Testis (tissue), 2 donors: ENCODE results near the gene CCDC201.

ENCODE experiments used
- POLR2A ChIP-seq: fragments of 450-650 bp; IDR thresholded peaks from one replicate; pipeline ENCODE4 v1.6.1; 2017; ENCODE audit warnings: antibody characterized with exemption, mild to moderate bottlenecking, moderate library complexity
- TF ChIP-seq, protein P1 (sequence below), 3 experiments: fragments of 450-650 bp in 2 of 3; fragments of 200-600 bp in 1 of 3; sonication (generic) in 1 of 3; IDR thresholded peaks; one replicate each; pipeline ENCODE4 v1.5.1; 2016 to 2019; ENCODE audit warnings: antibody characterized with exemption in 3 of 3, mild to moderate bottlenecking in 2 of 3, moderate library complexity in 1 of 3

DNA sequence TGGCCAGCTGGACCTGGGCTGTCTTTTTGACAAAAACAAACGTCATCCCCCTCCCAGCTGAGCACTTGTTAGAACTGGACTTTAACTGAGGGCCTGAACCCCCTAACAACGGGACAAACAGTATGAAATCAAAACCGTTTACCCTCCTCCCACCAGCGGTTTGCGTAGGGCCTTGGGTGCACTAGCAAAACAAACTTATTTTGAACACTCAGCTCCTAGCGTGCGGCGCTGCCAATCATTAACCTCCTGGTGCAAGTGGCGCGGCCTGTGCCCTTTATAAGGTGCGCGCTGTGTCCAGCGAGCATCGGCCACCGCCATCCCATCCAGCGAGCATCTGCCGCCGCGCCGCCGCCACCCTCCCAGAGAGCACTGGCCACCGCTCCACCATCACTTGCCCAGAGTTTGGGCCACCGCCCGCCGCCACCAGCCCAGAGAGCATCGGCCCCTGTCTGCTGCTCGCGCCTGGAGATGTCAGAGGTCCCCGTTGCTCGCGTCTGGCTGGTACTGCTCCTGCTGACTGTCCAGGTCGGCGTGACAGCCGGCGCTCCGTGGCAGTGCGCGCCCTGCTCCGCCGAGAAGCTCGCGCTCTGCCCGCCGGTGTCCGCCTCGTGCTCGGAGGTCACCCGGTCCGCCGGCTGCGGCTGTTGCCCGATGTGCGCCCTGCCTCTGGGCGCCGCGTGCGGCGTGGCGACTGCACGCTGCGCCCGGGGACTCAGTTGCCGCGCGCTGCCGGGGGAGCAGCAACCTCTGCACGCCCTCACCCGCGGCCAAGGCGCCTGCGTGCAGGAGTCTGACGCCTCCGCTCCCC is 15.5 kb upstream of the CCDC201 start, which contains the start of gene IGFBP1:
- TF ChIP-seq, protein P1, sequence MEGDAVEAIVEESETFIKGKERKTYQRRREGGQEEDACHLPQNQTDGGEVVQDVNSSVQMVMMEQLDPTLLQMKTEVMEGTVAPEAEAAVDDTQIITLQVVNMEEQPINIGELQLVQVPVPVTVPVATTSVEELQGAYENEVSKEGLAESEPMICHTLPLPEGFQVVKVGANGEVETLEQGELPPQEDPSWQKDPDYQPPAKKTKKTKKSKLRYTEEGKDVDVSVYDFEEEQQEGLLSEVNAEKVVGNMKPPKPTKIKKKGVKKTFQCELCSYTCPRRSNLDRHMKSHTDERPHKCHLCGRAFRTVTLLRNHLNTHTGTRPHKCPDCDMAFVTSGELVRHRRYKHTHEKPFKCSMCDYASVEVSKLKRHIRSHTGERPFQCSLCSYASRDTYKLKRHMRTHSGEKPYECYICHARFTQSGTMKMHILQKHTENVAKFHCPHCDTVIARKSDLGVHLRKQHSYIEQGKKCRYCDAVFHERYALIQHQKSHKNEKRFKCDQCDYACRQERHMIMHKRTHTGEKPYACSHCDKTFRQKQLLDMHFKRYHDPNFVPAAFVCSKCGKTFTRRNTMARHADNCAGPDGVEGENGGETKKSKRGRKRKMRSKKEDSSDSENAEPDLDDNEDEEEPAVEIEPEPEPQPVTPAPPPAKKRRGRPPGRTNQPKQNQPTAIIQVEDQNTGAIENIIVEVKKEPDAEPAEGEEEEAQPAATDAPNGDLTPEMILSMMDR (IDR thresholded peaks at IDR 0.05), result no peak
- no peak for TF ChIP-seq POLR2A
